ENCODE results near the gene HUNK. TPM values are rescaled to one million over a fixed set of nuclear protein-coding genes. Genes with fewer than 3 reads are reported as not detected.

Gene HUNK
- total RNA-seq, 1 donor from 2014 or later, result 60.6 TPM

GRCh38 chr21:31897311-31897710 is 24.5 kb downstream of the HUNK start:
- Mint-ChIP-seq H3K4me1 (peaks cover 73% of the 10 kb centered on the region), H3K36me3 (peaks cover 2% of the 10 kb centered on the region), H3K9me3 (no peaks in the 10 kb centered on the region), H3K27me3 (ENCODE audit: low read depth) (no peaks in the 10 kb centered on the region), H3K27ac (peak overlapping the region; percentile 61), H3K4me3 (no peak overlapping the region)
- no peak for DNase-seq (ENCODE audit: low spot score in 2 of 2, unreplicated experiment in 2 of 2)
- TF ChIP-seq CTCF (IDR thresholded peaks at IDR 0.05; ENCODE audit: unreplicated experiment), result no peak

- Mint-ChIP-seq H3K27me3 (ENCODE audit: low read depth) (no peaks in the 10 kb centered on the region), H3K4me1 (peaks cover 74% of the 10 kb centered on the region), H3K9me3 (no peaks in the 10 kb centered on the region), H3K27ac (peak overlapping the region; percentile 68), H3K36me3 (peaks cover 2% of the 10 kb centered on the region), H3K4me3 (no peak overlapping the region)
- DNase-seq (ENCODE audit: low spot score in 2 of 2, unreplicated experiment in 2 of 2), result no peak
- no peak for TF ChIP-seq CTCF (IDR thresholded peaks at IDR 0.05; ENCODE audit: unreplicated experiment)
Observed at GRCh38 chr21:31898933-31899630, 26.3 kb downstream of the HUNK start.

- Mint-ChIP-seq H3K27me3 (ENCODE audit: low read depth) (no peaks in the 10 kb centered on the region), H3K9me3 (no peaks in the 10 kb centered on the region), H3K27ac (peak overlapping the region; percentile 74), H3K4me1 (peaks cover 74% of the 10 kb centered on the region), H3K4me3 (no peak overlapping the region), H3K36me3 (peaks cover 2% of the 10 kb centered on the region)
- no peak for DNase-seq (ENCODE audit: low spot score in 2 of 2, unreplicated experiment in 2 of 2)
- no peak for TF ChIP-seq CTCF (IDR thresholded peaks at IDR 0.05; ENCODE audit: unreplicated experiment)
Observed at GRCh38 chr21:31900121-31900895, 27.5 kb downstream of the HUNK start.

- DNase-seq (ENCODE audit: low spot score in 2 of 2, unreplicated experiment in 2 of 2), result no peak
- H3K36me3 Mint-ChIP-seq, result peaks cover 2% of the 10 kb centered on the region
- no peak overlapping the region for H3K4me3 Mint-ChIP-seq
- H3K27ac Mint-ChIP-seq, result no peak overlapping the region
- TF ChIP-seq CTCF (IDR thresholded peaks at IDR 0.05; ENCODE audit: unreplicated experiment), result no peak
- peaks cover 74% of the 10 kb centered on the region for H3K4me1 Mint-ChIP-seq
- H3K27me3 Mint-ChIP-seq (ENCODE audit: low read depth), result no peaks in the 10 kb centered on the region
- H3K9me3 Mint-ChIP-seq, result no peaks in the 10 kb centered on the region
Observed at GRCh38 chr21:31901315-31901714, 28.5 kb downstream of the HUNK start.

- no peak overlapping the region for H3K4me3 Mint-ChIP-seq
- no peaks in the 10 kb centered on the region for H3K9me3 Mint-ChIP-seq
- no peak for DNase-seq (ENCODE audit: low spot score in 2 of 2, unreplicated experiment in 2 of 2)
- H3K36me3 Mint-ChIP-seq, result peaks cover 2% of the 10 kb centered on the region
- TF ChIP-seq CTCF (IDR thresholded peaks at IDR 0.05; ENCODE audit: unreplicated experiment), result no peak
- peaks cover 75% of the 10 kb centered on the region for H3K4me1 Mint-ChIP-seq
- H3K27me3 Mint-ChIP-seq (ENCODE audit: low read depth), result no peaks in the 10 kb centered on the region
- H3K27ac Mint-ChIP-seq, result no peak overlapping the region
Observed at GRCh38 chr21:31902438-31902837, 29.6 kb downstream of the HUNK start.
